Esophagus squamous epithelium (tissue), 4 donors: ENCODE measurements around the gene ARF5.
"Not testable (repeated sequence)": the region's sequence is repeated elsewhere in the genome, so short reads cannot be mapped to it uniquely, and the experiment has no call there.

Source experiments
- CTCF ChIP-seq, 6 experiments: fragments of 450-650 bp in 4 of 6; fragments of 200-600 bp in 2 of 6; sonication (generic) in 2 of 6; IDR thresholded peaks; one replicate each; pipeline ENCODE4 v1.5.1; 2016 to 2019; ENCODE audit warnings: antibody characterized with exemption in 6 of 6, mild to moderate bottlenecking in 4 of 6, moderate library complexity in 4 of 6
- POLR2A ChIP-seq, 4 donors: fragments of 450-650 bp; IDR thresholded peaks; one replicate each; pipeline ENCODE4 v1.6.1; 2017; ENCODE audit warnings: antibody characterized with exemption in 4 of 4, mild to moderate bottlenecking in 4 of 4, moderate library complexity in 3 of 4

- TF ChIP-seq POLR2A, CTCF (IDR thresholded peaks at IDR 0.05): not testable (repeated sequence)
Measured at GRCh38 chr7:127540461-127540860, 47.8 kb upstream of the ARF5 start.
